Naive thymus-derived CD8-positive, alpha-beta T cell (primary cell): ENCODE measurements around the gene WIPF1. TPM values are rescaled to one million over a fixed set of nuclear protein-coding genes. Genes with fewer than 3 reads are reported as not detected.
A peak's percentile ranks its signal among the peaks of the same experiment; 100 is the strongest.

Source experiments
- ATAC-seq, 2 donors: fragments of 150-1000 bp; cut with Tn5 transposase in 1 of 2; sonication (Bioruptor Pico), chemical (Tn5 transposase) in 1 of 2; 1 replicate in 1 of 2; 2 replicates in 1 of 2; pipeline ENCODE4 v1.10.0; 2021; ENCODE audit warnings: mild to moderate bottlenecking in 2 of 2, moderate library complexity in 2 of 2
- POLR2A ChIA-PET: fragments of 350-600 bp; sonication (Branson Sonifier 250); formaldehyde crosslinking; loops from one replicate; lab custom pipeline; 2021; ENCODE audit warnings: antibody characterized with exemption; lab: Charles Lee
- DNase-seq, 10 donors: peaks; one replicate each; pipeline versions ENCODE4 v3.0.0 to v3.0.0-alpha.2; 2020 to 2022
- H3K27ac Mint-ChIP-seq, 10 donors: one replicate each; pipeline ENCODE4 v1.8.0; 2020 to 2022; ENCODE audit warnings: mild to moderate bottlenecking in 10 of 10, mixed read lengths in 10 of 10, moderate library complexity in 4 of 10, inconsistent platforms in 1 of 10
- H3K27me3 Mint-ChIP-seq, 5 donors: one replicate each; pipeline ENCODE4 v1.8.0; 2021 to 2022; ENCODE audit warnings: mixed read lengths in 5 of 5
- H3K36me3 Mint-ChIP-seq, 3 donors: one replicate each; pipeline ENCODE4 v1.8.0; 2020 to 2022; ENCODE audit warnings: mixed read lengths in 3 of 3, mild to moderate bottlenecking in 2 of 3, inconsistent platforms in 1 of 3
- H3K4me1 Mint-ChIP-seq, 4 donors: one replicate each; pipeline ENCODE4 v1.8.0; 2021 to 2022; ENCODE audit warnings: mixed read lengths in 4 of 4
- H3K4me3 Mint-ChIP-seq, 10 donors: one replicate each; pipeline ENCODE4 v1.8.0; 2020 to 2022; ENCODE audit warnings: mild to moderate bottlenecking in 10 of 10, mixed read lengths in 10 of 10, moderate library complexity in 6 of 10, inconsistent platforms in 1 of 10
- H3K9me3 Mint-ChIP-seq, 9 donors: one replicate each; pipeline ENCODE4 v1.8.0; 2020 to 2022; ENCODE audit warnings: mixed read lengths in 9 of 9, mild to moderate bottlenecking in 3 of 9, inconsistent platforms in 1 of 9, moderate library complexity in 1 of 9
- polyA plus RNA-seq, 3 donors: library from polyadenylated mRNA; unstranded; fragments of 300-500 nt; fragmentation: Illumina TruSeq; gene quantifications; one replicate each; pipeline ENCODE4 v1.2.3, GENCODE V29; 2021
- total RNA-seq, 8 experiments: library from RNA in 2 of 8; stranded (reverse) in 2 of 8; gene quantifications; one replicate each; pipeline ENCODE4 v1.2.3 and lab custom pipeline; 2021 to 2026

WIPF1 gene
- total and polyA plus RNA-seq, 5 experiments from 2014 or later: 97.5 to 419 (median 116) TPM

- H3K27ac Mint-ChIP-seq: peak overlapping the region; percentile 88 to 100 (median 95)
- peak overlapping the region in 9 of 10 donors; percentile 22 to 74 (median 55) for H3K4me3 Mint-ChIP-seq
- DNase-seq (no peak), ATAC-seq (no peak)
- H3K9me3 Mint-ChIP-seq: no peaks in the 10 kb centered on the region
- POLR2A ChIA-PET: interaction anchor here (1.0 to 5.8 kb wide), 4 partner anchors 8 to 49 kb away, joined by 3 to 33 read pairs (median 4); partner anchors contain the start of gene WIPF1
- peaks cover 0 to 89% (median 30%) of the 10 kb centered on the region in 3 donors for H3K36me3 Mint-ChIP-seq
- H3K27me3 Mint-ChIP-seq: no peaks in the 10 kb centered on the region
- peaks cover 46 to 97% (median 90%) of the 10 kb centered on the region in 4 donors for H3K4me1 Mint-ChIP-seq
Observed at GRCh38 chr2:174585657-174586252, 11.8 kb downstream of the WIPF1 start.

DNA sequence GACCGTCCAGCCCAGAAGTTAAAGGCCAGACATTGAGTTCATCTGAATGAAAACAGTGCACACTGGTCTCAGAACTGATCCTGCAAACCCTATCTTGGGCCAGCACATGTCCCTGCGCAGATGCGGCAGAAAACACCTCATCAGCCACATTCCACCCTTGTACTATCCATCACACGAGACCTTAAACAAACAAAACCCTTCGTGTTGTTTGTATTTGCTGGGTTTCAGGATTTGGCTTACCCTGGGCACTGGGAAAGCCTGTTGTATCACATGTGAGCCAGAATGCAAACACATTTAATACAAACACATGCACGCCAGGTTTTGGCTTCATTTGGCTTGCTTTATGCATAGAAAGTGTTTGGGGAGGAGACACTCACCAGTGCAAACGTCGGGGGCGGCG, 12.5 kb downstream of the WIPF1 start:
- Mint-ChIP-seq H3K27ac (peak overlapping the region; percentile 81 to 100 (median 92)), H3K4me3 (peak overlapping the region in 6 of 10 donors; percentile 25 to 67 (median 44)), H3K36me3 (peaks cover 3 to 90% (median 35%) of the 10 kb centered on the region in 3 donors), H3K9me3 (no peaks in the 10 kb centered on the region), H3K4me1 (peaks cover 45 to 97% (median 91%) of the 10 kb centered on the region in 4 donors), H3K27me3 (no peaks in the 10 kb centered on the region)
- ATAC-seq (no peak), DNase-seq (no peak)
- POLR2A ChIA-PET: interaction anchor here (1.1 to 5.8 kb wide), 3 partner anchors 9 to 34 kb away, joined by 3 to 33 read pairs (median 6); partner anchors contain the start of gene WIPF1

DNA sequence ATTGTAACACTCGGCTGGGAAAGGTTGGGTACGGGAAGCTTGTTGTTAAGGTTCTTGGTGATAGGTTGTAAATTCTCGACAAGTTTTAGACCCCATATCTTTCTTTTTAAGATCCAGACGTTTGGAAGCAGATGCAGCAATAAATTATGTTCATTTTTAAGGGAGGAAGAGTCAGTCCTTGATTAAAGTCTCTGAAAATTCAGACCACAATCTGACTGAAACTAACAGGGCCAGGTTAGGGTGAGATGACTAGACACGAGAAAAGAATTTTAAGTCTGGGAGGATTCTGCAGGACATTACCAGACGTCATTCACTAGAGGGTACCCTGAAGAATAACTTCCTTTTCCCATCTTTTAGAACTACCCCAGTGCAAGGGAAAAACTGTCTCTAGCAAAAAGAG, 16.1 kb downstream of the WIPF1 start:
- no peak for DNase-seq
- no peak for ATAC-seq
- peak overlapping the region; percentile 81 to 100 (median 86) for H3K27ac Mint-ChIP-seq
- peak overlapping the region in 5 of 10 donors; percentile 23 to 53 (median 29) for H3K4me3 Mint-ChIP-seq
- H3K36me3 Mint-ChIP-seq: peaks cover 5 to 99% (median 35%) of the 10 kb centered on the region in 3 donors
- H3K27me3 Mint-ChIP-seq: no peaks in the 10 kb centered on the region
- POLR2A ChIA-PET: interaction anchor here (1.0 to 1.8 kb wide), 6 partner anchors 12 to 102 kb away, joined by 3 to 7 read pairs (median 4); partner anchors contain the start of gene WIPF1
- H3K4me1 Mint-ChIP-seq: peaks cover 23 to 95% (median 76%) of the 10 kb centered on the region in 4 donors
- no peaks in the 10 kb centered on the region for H3K9me3 Mint-ChIP-seq

- DNase-seq (no peak), ATAC-seq (no peak)
- Mint-ChIP-seq H3K4me1 (peaks cover 19 to 91% (median 70%) of the 10 kb centered on the region in 4 donors), H3K9me3 (no peaks in the 10 kb centered on the region), H3K36me3 (peaks cover 5 to 100% (median 37%) of the 10 kb centered on the region in 3 donors), H3K4me3 (peak overlapping the region in 4 of 10 donors; percentile 23 to 30 (median 26)), H3K27me3 (no peaks in the 10 kb centered on the region), H3K27ac (peak overlapping the region; percentile 81 to 100 (median 86))
- POLR2A ChIA-PET: interaction anchor here (1.0 to 2.4 kb wide), 8 partner anchors 13 to 103 kb away, joined by 3 to 8 read pairs (median 5); partner anchors contain the start of gene WIPF1
Observed at GRCh38 chr2:174580951-174581350, 16.7 kb downstream of the WIPF1 start.

- H3K27ac Mint-ChIP-seq: peak overlapping the region; percentile 3 to 100 (median 76)
- no peaks in the 10 kb centered on the region for H3K9me3 Mint-ChIP-seq
- H3K4me3 Mint-ChIP-seq: peak overlapping the region in 1 of 10 donors; percentile 26
- H3K4me1 Mint-ChIP-seq: peaks cover 16 to 89% (median 66%) of the 10 kb centered on the region in 4 donors
- H3K27me3 Mint-ChIP-seq: no peaks in the 10 kb centered on the region
- H3K36me3 Mint-ChIP-seq: peaks cover 8 to 100% (median 39%) of the 10 kb centered on the region in 3 donors
- POLR2A ChIA-PET: interaction anchor here (0.6 to 2.7 kb wide), 3 partner anchors 16 to 118 kb away, joined by 4 to 34 read pairs (median 5); partner anchors contain the start of gene WIPF1
- ATAC-seq (peak; percentile 83 to 84), DNase-seq (peak in 9 of 10 donors; percentile 49 to 84 (median 71))
Observed at GRCh38 chr2:174577967-174578589, 19.5 kb downstream of the WIPF1 start.

DNA sequence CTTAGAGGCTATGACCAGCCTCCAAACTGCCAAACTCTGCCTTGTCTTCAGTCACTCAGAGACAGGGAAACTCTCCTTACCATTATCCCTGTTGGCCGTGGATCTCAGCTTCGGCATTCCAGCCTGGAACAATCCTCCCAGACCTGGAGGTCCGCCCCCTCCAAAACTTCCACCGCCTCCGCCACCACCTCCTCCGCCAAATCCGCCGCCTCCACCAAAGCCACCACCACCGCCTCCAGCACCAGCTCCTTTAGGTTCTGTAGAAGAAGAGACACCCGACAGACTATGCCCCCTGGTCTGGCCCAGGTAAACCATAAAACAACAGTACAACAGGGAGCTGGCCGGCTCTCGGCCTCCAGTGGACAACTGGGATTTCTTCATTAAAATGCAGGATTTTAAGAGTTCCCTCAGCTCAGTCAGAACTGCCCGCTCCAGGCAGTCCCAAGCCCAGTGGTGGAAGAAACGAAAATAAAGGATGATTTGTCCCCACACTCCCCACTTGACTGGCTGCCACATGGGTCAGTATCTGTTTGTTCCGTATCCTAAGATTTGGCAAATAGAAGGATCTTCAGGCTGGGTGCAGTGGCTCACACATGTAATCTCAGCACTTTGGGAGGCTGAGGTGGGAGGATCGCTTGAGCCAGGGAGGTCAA, 22.4 kb downstream of the WIPF1 start:
- Mint-ChIP-seq H3K4me3 (peak overlapping the region in 3 of 10 donors; percentile 11 to 29 (median 15)), H3K36me3 (peaks cover 10 to 100% (median 41%) of the 10 kb centered on the region in 3 donors), H3K9me3 (no peaks in the 10 kb centered on the region), H3K4me1 (peaks cover 17 to 77% (median 58%) of the 10 kb centered on the region in 4 donors), H3K27me3 (no peaks in the 10 kb centered on the region), H3K27ac (peak overlapping the region; percentile 52 to 100 (median 74))
- ATAC-seq: no peak
- no peak for DNase-seq
- POLR2A ChIA-PET: interaction anchor here (0.6 to 1.3 kb wide), 6 partner anchors 10 to 112 kb away, joined by 3 to 5 read pairs (median 3); partner anchors contain the start of gene WIPF1

GRCh38 chr2:174574657-174575056, 22.9 kb downstream of the WIPF1 start:
- Mint-ChIP-seq H3K4me1 (peaks cover 21 to 77% (median 58%) of the 10 kb centered on the region in 4 donors), H3K27me3 (no peaks in the 10 kb centered on the region), H3K36me3 (peaks cover 7 to 100% (median 38%) of the 10 kb centered on the region in 3 donors), H3K9me3 (no peaks in the 10 kb centered on the region), H3K4me3 (peak overlapping the region in 3 of 10 donors; percentile 0 to 32 (median 20)), H3K27ac (peak overlapping the region; percentile 18 to 100 (median 70))
- DNase-seq (no peak), ATAC-seq (no peak)
- POLR2A ChIA-PET: interaction anchor here (0.7 to 1.3 kb wide), 5 partner anchors 10 to 113 kb away, joined by 3 to 4 read pairs (median 3); partner anchors contain the start of gene GPR155

GRCh38 chr2:174573621-174574081, 24.0 kb downstream of the WIPF1 start:
- Mint-ChIP-seq H3K36me3 (peaks cover 7 to 100% (median 44%) of the 10 kb centered on the region in 3 donors), H3K9me3 (no peaks in the 10 kb centered on the region), H3K4me3 (peak overlapping the region in 9 of 10 donors; percentile 8 to 79 (median 54)), H3K4me1 (peaks cover 24 to 76% (median 60%) of the 10 kb centered on the region in 4 donors), H3K27me3 (no peaks in the 10 kb centered on the region), H3K27ac (peak overlapping the region; percentile 78 to 100 (median 92))
- DNase-seq (peak in 7 of 10 donors; percentile 19 to 72 (median 51)), ATAC-seq (peak; percentile 64 to 82)
- POLR2A ChIA-PET: interaction anchor here (0.7 to 2.4 kb wide), 5 partner anchors 20 to 80 kb away, joined by 4 to 9 read pairs (median 4); no protein-coding TSS in a partner anchor

DNA sequence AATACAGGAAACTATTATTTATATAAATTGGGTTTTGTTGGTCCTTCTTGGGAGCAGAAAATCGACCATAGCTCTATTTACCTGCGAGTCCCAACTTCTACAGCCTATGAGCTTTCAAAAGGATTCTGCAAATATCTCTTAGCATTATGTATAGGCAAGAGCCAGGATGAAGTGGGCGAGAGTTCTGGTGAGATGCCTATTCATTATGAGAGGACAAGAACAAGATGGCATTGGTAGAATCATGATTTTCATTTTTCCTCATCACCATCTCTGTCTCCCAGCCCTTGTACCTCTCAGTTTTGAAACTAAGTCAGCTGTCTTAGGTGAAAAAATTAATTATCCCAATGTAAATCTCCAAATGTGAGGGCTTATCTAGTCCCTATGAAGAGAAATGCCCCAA, 25.0 kb downstream of the WIPF1 start:
- peaks cover 24 to 65% (median 55%) of the 10 kb centered on the region in 4 donors for H3K4me1 Mint-ChIP-seq
- ATAC-seq (no peak), DNase-seq (no peak)
- no peaks in the 10 kb centered on the region for H3K9me3 Mint-ChIP-seq
- H3K27ac Mint-ChIP-seq: peak overlapping the region in 8 of 10 donors; percentile 11 to 100 (median 84)
- peak overlapping the region in 1 of 10 donors; percentile 8 for H3K4me3 Mint-ChIP-seq
- no peaks in the 10 kb centered on the region for H3K27me3 Mint-ChIP-seq
- peaks cover 7 to 99% (median 42%) of the 10 kb centered on the region in 3 donors for H3K36me3 Mint-ChIP-seq
- POLR2A ChIA-PET: interaction anchor here (2.4 kb wide), 1 partner anchor 22 kb away, joined by 9 read pairs; no protein-coding TSS in a partner anchor

DNA sequence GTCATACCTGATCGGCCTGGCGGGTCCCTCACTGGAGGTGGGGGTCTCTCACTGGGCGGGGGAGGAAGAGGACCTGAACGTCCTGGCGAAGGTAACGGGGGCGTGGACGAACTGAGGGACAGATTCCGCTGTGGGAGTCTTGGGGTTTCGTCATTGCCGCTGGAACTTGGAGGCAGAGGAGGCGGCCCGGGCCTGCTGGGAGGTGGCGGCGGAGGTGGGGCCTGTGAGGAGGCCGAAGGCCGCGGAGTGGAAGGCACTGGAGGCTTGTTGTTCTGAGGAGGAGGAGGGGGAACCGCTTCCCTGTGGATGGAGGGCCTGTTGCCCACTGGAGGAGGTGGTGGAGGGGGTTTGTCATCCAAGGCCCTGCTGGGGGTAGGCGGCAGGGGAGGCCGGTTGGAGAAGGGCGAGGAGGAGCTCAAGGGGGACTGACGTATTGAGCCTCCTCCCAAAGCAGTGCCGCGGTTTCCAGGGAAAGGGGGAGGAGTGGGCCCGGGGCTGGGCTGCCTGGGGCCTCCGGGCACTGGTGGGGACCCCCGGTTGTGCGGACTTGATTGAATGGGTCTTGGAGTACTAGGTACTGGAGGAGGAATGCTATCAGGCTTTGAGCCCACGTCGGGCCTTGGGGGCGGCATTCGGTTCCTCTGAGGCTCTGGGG, 25.8 kb downstream of the WIPF1 start:
- DNase-seq: no peak
- H3K36me3 Mint-ChIP-seq: peaks cover 7 to 99% (median 44%) of the 10 kb centered on the region in 3 donors
- H3K4me3 Mint-ChIP-seq: no peak overlapping the region
- H3K27ac Mint-ChIP-seq: peak overlapping the region; percentile 44 to 92 (median 72)
- ATAC-seq: no peak
- H3K9me3 Mint-ChIP-seq: no peaks in the 10 kb centered on the region
- H3K4me1 Mint-ChIP-seq: peaks cover 29 to 61% (median 54%) of the 10 kb centered on the region in 4 donors
- H3K27me3 Mint-ChIP-seq: no peaks in the 10 kb centered on the region
- POLR2A ChIA-PET: interaction anchor here (0.7 to 2.4 kb wide), 2 partner anchors 22 to 109 kb away, joined by 3 to 9 read pairs; no protein-coding TSS in a partner anchor
